Iris pigment epithelial cell (primary cell): ENCODE data around the gene SHISA5.

Experiments
- DNase-seq: peaks from one replicate; pipeline ENCODE4 v3.0.0-alpha.2; 2011; ENCODE audit warnings: low read depth

The SHISA5 gene

GRCh38 chr3:48430708-48431101 is 73.3 kb downstream of the SHISA5 start:
- DNase-seq, result no peak

- peak; percentile 84 for DNase-seq
These were observed 73.8 kb downstream of the SHISA5 start, which contains the start of gene PLXNB1 for GRCh38 chr3:48429960-48430707. Gene PLXNB1, minus strand, starts transcription at chr3:48430086. Its CDS starts 5,475 bp downstream, at chr3:48424611.

- DNase-seq, result peak; percentile 42
These were observed 74.5 kb downstream of the SHISA5 start for GRCh38 chr3:48429317-48429959.

GRCh38 chr3:48428572-48429316 is 75.2 kb downstream of the SHISA5 start:
- peak; percentile 26 for DNase-seq

- no peak for DNase-seq
These were observed 75.8 kb downstream of the SHISA5 start for GRCh38 chr3:48428088-48428571.

- no peak for DNase-seq
These were observed 76.4 kb downstream of the SHISA5 start for GRCh38 chr3:48427630-48427962.

GRCh38 chr3:48426944-48427629 is 76.9 kb downstream of the SHISA5 start:
- no peak for DNase-seq

- DNase-seq, result no peak
These were observed 77.5 kb downstream of the SHISA5 start for GRCh38 chr3:48426401-48426909.

GRCh38 chr3:48425281-48425812 is 78.6 kb downstream of the SHISA5 start:
- no peak for DNase-seq

GRCh38 chr3:48423883-48424695 is 79.9 kb downstream of the SHISA5 start:
- DNase-seq, result no peak

- no peak for DNase-seq
These were observed 80.6 kb downstream of the SHISA5 start for GRCh38 chr3:48423241-48423882.

- DNase-seq, result no peak
These were observed 81.3 kb downstream of the SHISA5 start for GRCh38 chr3:48422681-48423080.

- DNase-seq, result no peak
These were observed 81.7 kb downstream of the SHISA5 start for GRCh38 chr3:48422272-48422671.

GRCh38 chr3:48420561-48420960 is 83.4 kb downstream of the SHISA5 start:
- DNase-seq, result no peak

- no peak for DNase-seq
These were observed 84.4 kb downstream of the SHISA5 start for GRCh38 chr3:48419597-48419996.

GRCh38 chr3:48419149-48419548 is 84.8 kb downstream of the SHISA5 start:
- DNase-seq, result no peak

GRCh38 chr3:48418651-48419050 is 85.3 kb downstream of the SHISA5 start:
- DNase-seq, result no peak

- DNase-seq, result no peak
These were observed 85.8 kb downstream of the SHISA5 start for GRCh38 chr3:48418140-48418539.
